ENCODE data around the gene ACTR3C.

- no peak for TF ChIP-seq POLR2A (IDR thresholded peaks at IDR 0.05; ENCODE audit: low read length)
- TF ChIP-seq GATA1 (IDR thresholded peaks at IDR 0.05; ENCODE audit: low read depth, low read length): no peak
These were observed 7.0 kb upstream of the ACTR3C start for GRCh38 chr7:150330211-150330885.

Data from erythroblast (primary cell).